Breast epithelium (tissue), 3 donors: ENCODE data around the gene FLNB.

Experiments used
- CTCF ChIP-seq, 3 donors: fragments of 450-650 bp; IDR thresholded peaks; one replicate each; pipeline ENCODE4 v1.5.1; 2016 to 2017; ENCODE audit warnings: antibody characterized with exemption in 3 of 3, mild to moderate bottlenecking in 3 of 3, moderate library complexity in 3 of 3
- POLR2AphosphoS5 ChIP-seq, 3 donors: sonication (generic); formaldehyde crosslinking; IDR thresholded peaks; one replicate each; pipeline ENCODE4 v1.6.1; 2017; ENCODE audit warnings: antibody characterized with exemption in 3 of 3

DNA sequence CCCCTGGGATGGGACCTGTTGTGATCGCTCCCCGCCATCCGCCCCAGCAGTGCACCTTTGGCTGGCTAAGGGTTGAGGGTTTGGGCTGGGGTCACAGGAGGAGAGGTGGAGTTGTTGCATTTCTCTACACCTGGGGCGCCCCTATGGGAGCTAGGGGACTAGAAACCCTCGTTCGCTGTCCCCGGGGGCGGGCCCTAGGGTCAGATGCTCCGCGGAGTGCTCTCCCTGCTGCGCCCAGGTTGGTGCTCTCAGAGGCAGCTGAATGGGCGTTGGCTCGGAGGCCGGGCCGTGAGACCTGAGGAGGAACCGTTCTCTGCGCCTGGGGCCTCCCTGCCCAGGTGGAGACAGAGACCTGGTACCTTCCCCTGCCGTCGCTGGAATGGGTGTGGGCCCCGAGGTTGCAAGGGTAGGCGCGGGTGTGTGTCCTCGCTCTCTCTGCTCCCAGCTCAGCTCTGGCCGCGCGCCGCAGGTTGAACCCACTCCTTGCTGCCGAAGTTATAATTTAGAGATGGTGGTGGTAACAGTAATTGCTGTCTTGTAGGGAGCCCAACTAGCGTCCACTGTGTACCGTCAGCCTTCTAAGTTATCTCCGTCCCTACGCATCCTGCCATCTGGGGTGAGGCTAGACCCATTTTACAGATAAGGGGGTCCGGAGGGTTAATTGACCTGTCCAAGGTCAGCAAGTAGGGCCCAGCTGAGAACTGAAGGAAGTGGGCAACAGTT lies 965 bp downstream of the FLNB start:
- TF ChIP-seq CTCF (IDR thresholded peaks at IDR 0.05) (no peak), POLR2AphosphoS5 (IDR thresholded peaks at IDR 0.05) (no peak)
